Pons (tissue), 1 donor: ENCODE measurements around the gene BTF3.
"Not testable (repeated sequence)": the region's sequence is repeated elsewhere in the genome, so short reads cannot be mapped to it uniquely, and the experiment has no call there.

ENCODE experiments used
- DNase-seq: peaks from one replicate; pipeline ENCODE4 v3.0.0-alpha.2; 2016; ENCODE audit warnings: low spot score

BTF3 gene

DNA sequence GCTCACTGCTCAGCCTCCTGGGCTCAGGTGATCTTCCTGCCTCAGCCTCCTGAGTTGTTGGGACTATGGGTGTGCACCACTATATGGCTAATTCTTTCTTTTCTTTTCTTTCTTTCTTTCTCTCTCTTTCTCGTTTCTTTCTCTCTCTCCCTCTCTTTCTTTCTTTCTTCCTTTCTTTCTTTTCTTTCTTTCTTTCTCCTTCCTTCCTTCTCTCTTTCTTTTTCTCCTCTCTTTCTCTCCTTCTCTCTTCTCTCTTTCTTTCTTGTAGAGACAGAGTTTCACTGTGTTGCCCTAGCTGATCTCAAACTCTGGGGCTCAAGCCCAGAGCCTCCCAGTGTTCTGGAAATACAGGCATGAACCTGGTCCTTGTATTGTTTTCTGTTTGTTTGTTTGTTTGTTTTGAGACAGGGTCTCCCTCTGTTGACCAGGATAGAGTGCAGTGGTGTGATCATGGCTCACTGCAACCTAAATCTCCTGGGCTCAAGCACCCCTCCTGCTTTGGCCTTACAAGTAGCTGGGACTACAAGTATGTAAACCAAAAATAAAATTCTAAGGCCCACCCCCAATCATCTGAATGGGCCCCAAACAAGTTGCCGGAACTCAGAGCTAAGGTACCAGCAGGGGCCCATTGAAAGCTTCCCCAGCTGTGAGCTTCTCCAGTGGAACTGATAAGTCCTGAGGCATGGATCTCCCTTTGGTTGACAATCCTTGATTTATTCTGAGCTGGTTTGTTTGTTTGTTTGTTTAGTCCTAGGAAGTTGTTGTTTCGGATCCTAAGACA lies 11.9 kb upstream of the BTF3 start:
- DNase-seq: no peak

DNA sequence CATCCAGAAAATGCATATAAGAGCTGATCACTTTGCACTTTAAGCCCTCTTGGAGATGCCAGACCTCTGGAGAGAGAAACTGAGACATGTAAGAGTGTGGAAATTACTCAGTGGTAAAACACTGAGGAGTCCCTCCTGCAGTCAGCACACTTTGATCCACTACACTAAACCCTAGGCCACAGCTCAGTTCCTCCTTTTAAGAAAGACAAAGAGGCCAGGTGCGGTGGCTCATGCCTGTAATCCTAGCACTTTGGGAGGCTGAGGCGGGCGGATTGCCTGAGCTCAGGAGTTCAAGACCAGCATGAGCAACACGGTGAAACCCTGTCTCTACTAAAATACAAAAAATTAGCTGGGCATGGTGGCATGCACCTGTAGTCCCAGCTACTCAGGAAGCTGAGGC lies 11.0 kb upstream of the BTF3 start:
- not testable (repeated sequence) for DNase-seq

DNA sequence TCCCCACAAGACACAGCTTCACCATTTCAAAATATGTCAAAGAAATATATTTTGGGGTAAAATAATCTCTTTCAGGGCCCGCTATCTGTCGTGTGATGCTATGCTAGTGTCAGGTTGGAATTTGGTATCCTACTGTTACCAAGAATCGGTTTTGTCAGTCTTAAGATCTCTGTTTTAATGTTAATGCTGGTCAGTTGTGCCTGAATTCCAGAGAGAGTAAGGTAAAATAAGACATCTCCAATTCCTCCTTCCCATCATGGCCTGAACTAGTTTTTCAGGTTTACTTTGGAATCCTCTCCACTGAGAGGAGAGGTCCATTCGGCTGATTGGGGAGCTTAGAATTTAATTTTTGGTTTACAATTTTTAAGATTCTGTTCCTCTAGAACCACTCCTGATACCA lies 10.4 kb upstream of the BTF3 start:
- DNase-seq: no peak

GRCh38 chr5:73488806-73489205 lies 9.4 kb upstream of the BTF3 start:
- no peak for DNase-seq

- DNase-seq: no peak
Measured at GRCh38 chr5:73490088-73490487, 8.2 kb upstream of the BTF3 start.

GRCh38 chr5:73491155-73491554 lies 7.1 kb upstream of the BTF3 start:
- DNase-seq: no peak

DNA sequence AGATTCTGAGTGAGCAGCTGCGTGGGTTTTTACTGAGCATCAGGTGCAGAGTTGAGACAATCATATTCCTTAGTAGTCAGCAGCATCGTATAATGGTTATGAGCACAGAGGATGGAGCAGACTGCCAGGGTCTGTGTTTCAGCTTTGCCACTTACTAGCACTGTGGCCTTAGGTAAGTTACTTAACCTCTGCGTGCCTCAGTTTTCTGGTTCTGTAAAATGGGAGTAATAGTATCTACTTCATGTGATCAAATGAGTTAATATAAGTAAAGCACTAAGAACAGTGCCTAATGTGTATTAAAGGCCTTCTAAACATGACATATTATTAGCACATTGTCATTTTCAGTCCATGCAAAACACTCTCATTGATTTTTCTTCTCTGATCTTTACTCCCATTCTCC lies 4.8 kb upstream of the BTF3 start:
- no peak for DNase-seq

GRCh38 chr5:73494721-73495120 lies 3.5 kb upstream of the BTF3 start:
- DNase-seq: no peak

GRCh38 chr5:73495772-73496335 lies 2.4 kb upstream of the BTF3 start:
- DNase-seq: no peak

DNA sequence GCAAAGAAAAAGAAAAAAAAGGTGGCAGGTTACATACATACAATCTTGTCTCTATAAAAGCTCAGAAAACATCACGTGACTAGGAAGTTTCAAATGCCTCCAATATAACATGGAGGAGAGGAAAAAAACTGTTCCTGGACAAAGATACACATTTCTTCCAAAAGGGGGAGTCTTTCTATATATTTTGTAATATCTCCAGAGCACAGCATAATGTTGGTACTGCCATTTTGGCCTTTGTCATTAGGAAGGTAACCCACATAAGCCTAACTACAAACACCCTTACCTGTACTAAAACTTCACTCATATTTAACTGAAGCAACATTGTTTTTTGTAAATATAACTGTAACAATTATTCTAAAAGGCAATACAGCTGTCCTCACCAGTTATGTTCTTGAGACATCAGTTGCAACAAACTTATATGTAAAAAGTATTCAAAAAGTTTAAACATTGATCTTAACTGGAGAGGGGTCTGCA lies 1.2 kb upstream of the BTF3 start:
- peak; percentile 30 for DNase-seq

GRCh38 chr5:73497497-73498056 lies 665 bp upstream of the BTF3 start:
- peak; percentile 42 for DNase-seq

GRCh38 chr5:73499187-73499586 lies 945 bp downstream of the BTF3 start:
- DNase-seq: no peak

- DNase-seq: no peak
Measured at GRCh38 chr5:73499756-73500155, 1.5 kb downstream of the BTF3 start.

- DNase-seq: no peak
Measured at GRCh38 chr5:73501406-73501805, 3.2 kb downstream of the BTF3 start.

DNA sequence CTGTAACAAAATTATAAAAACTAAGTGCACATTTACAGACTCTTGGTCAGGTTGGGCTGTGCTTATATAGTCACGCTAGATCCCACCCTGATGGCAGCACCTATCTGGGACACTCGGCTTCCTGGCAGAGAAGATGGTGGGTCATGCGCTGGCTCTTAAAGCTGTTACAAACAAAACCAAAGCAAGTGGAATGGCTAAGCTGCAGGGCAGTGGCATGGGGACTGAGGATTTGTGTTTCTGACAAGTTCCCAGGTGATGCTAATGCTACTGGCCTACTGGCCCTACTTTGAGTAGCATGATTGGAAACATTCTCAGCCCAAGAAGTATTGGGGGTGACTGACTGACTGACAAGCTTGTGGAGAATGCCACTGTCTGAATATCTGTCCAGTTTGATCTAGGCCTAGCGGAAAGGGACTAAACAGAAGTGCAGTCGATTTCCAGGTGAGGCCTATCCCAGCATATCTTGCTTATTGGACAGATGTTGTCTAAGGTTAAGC lies 8.3 kb downstream of the BTF3 start:
- DNase-seq: no peak

- no peak for DNase-seq
Measured at GRCh38 chr5:73507062-73507461, 8.8 kb downstream of the BTF3 start.

DNA sequence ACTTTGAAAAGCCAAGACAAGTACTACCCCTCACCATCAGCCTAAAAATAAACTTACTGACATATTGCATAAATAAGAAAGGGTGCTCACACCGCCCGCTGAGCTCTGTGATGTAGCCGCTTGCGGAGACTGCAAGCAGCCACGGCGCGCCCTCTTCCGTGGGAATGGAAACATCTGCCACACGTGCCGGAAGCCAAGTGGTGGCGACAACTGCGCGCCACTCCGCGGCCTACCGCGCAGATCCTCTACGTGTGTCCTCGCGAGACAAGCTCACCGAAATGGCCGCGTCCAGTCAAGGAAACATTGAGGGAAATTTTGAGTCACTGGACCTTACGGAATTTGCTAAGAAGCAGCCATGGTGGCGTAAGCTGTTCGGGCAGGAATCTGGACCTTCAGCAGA lies 10.3 kb downstream of the BTF3 start:
- DNase-seq: not testable (repeated sequence)

DNA sequence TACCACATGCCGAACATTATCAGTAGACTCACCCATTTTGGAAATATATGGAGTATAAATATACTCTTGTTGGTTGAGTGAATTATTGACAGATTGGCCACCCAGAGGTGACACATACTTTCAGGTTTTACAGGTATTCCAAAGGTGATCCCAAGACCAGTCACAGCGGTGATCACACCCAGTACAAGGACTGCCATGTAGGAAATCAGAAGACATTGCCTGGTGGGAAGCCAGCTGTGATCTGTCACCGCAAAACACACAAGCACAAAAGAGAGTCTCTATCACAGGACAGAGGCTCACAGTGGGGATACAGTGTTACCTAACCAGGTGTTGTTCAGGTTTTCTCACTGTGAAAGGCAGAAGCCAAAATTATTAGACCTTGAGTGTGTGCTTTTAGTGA lies 15.8 kb downstream of the BTF3 start:
- no peak for DNase-seq

DNA sequence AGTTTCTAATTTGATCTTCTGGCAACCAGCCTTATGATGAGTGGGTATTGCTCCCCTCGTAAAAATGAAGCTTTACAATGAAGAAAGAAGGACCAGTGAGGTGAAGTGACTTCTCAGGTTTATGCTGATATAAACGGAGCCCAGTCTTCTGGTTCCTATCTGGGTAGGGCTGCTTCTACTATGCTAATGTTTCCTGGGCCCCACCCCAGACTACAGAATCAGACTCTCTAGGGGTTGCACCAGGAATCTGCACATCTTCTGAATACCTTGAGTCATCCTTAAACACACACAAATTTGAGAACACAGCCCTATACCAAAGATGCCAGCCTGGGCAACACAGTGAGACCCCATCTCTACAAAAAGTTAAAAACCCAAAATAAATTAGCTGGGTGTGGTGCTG lies 16.2 kb downstream of the BTF3 start:
- no peak for DNase-seq

- DNase-seq: no peak
Measured at GRCh38 chr5:73515232-73515631, 17.0 kb downstream of the BTF3 start.

DNA sequence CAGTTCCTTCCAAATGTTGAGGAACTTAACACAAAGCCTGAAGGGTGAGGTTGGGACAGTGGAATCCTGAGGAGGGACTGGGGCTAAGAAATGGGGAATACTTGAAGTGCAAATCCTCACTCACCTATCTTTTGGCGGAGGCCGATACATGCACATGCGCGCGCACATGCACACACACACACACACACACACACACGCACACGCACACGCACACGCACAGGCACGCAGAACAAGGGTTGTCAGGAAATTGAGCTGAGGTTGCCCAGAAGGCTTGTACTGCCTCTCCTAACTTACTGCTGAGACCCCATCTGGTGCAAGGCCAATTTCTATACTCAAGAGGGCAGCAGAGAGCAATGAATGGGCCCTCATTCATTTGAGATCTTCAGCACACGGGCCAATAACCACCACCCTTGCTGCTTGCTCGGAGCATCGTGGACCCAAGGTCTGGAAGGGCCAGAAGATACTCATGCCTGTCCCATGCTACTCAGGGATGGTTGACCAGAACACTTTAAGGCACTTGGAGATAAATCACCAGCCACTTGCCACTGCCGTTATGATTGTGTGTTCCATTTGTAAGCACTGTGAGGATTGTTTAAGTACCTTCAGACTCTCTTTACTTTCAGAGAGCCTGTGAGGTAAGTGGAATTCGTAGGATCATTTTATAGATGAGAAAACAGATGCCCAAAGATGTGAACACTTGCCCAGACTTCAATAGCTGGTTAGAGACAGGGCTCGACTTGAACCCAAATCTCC lies 21.5 kb downstream of the BTF3 start:
- peak; percentile 84 for DNase-seq

DNA sequence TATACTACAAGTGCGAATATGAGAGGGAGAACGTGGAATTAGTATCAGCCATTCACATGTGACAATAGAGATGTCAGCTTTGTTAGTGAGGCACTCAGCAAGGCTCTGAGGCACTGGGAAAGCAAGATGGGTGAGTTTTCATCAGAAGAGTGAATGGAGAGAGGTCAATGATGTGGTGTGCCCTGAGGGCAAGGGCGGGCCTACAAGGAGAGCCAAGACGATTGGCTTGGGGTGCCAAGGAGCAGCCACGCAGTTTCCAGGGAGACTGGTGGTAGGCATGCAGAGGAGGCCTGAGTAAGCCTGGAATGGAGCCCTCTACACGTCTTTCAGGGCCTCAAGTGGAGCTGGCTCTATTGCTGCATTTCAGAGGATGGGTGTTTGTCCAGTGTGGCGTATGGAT lies 24.7 kb downstream of the BTF3 start:
- no peak for DNase-seq

GRCh38 chr5:73523861-73524260 lies 25.6 kb downstream of the BTF3 start:
- no peak for DNase-seq
